Inflammatory macrophage treated with lipopolysaccharide for 4 hours (primary cell): ENCODE measurements around the gene N4BP2L2.
"Not testable (repeated sequence)": the region's sequence is repeated elsewhere in the genome, so short reads cannot be mapped to it uniquely, and the experiment has no call there.

Experiments
- DNase-seq: peaks from one replicate; pipeline ENCODE4 v3.0.0-alpha.2; 2020

Gene N4BP2L2

DNA sequence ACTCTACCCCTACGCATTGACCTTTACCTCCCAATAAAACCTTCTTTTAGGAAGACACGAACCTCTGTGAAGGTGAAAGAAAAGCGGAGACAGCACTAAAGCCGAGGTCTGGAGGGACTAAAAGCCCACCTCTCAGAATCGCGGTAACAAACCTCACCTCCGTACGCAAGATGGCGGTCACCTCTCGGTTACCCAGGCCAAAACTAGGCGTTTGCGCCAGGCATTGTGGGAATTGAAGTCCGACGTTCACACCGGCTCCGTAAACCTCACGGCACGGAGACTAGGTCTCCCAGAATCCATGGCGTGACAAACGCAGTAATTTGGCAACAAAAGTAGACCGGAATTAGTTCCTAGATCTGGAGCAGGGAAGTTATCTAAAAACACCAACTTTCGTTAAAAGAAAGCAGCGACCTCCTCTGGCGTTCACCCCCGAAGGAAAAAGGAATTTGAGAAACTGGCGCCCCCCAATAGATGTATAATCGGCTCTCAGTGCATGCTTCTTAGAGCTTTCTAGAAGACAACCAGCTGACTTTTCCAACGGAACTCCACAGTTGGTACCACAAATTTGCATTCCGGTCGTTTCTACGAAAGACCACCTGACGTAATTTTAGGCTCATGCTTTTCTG, at the start of gene N4BP2L2:
N4BP2L2 (minus strand) TSS at position 175 of the 626 bp plus-strand sequence. CDS start 1,768 bp downstream, outside the sequence.
- DNase-seq, result peak; percentile 99

DNA sequence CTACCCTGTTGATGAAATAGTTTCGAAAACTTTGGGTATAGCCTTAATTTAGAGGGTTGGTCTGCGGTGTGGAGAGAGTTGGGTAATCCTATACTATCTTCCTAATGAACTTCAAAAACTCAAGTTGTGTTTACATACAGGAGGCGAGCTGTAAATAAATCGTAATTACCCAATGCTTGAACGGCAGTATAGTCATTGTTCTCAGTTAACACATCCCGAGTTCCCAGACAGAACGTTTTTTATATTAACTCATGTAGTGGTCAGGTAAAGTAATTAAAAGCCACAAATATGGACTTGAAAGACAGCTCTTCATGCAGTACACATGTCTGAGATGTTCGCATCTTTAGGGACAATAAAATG, 49.2 kb upstream of the N4BP2L2 start:
- no peak for DNase-seq

DNA sequence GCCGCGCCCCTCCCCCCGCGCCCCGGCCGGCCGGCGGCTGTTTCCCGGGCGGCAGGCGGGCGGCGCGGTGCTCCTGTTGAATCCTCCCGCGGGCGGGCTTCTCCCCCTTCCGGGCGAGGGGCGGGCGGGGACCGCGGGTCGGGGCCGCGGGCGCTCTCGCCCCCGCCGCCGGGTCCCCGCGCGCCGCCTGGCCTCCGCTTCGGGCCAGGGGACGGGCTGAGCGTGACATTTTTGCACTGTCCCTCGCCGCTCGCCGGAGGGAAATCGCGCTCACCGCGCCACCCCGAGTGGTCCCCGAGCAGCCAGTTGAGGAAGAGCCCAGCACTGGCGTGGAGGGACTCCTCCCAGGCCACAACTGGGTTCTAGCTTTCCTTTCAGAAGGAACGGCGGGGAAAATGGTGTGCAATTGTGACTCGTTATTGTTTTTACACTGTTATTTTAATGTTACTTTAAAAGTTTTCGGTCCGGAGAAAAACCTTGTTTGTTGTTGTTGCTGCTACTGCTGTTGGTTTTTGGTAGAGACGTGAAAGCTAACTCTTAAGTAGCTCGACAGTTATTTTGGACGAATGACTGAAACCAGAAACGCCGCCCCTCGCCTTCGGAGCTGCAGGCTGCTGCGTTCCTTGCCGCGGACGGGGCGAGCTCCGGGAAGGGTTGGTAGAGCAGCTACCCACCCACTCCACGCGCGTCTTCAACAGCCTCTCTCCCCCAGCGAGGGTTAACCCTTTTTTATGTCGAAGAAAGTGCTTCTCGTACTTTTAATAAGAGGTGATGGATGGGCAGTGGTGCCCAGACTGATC, 48.6 kb upstream of the N4BP2L2 start:
- peak; percentile 62 for DNase-seq

DNA sequence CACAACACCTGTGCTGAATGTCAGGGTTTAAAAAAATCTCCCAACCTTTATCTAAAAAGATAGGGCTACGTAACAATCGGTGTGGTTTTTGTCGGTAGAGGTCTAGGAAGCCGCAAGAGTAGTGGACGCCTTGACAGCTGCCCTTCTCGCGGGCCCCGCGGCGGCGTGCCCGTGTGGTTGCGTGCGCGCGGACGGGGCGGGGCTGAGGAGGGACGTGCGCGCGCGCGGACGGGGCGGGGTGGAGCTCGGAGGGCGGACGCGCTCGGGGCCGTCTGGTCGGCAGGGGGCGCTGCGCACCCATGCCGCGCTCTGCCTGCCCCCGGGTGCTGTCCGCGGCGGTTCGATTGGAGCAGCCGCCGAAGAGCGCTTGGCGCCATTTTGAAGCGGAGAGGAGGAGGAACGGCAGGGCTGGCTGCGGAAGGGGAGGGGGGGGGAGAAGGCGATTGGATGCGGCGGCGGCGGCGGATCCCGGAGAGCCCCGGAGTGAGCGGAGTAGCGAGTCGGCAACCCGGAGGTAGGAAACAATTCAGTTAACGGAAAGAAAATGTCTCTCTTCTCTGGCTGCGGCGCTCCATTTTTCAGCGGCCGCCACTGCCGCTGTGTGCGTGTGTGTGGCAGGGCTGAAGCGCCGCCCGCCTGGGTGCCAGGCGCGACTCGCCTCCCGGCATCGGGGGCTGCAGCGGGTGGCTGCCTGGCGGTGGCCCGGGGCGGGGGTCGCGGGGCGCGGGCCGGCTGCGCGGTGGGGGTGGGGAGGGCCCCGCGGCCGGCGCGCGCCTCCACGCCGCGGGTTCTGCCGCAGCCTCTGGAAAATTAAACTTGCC, 47.7 kb upstream of the N4BP2L2 start, which contains the start of gene PDS5B:
PDS5B (plus strand) TSS at position 373 of the 821 bp plus-strand sequence. CDS start 62,321 bp downstream, outside the sequence.
- DNase-seq, result peak; percentile 96

DNA sequence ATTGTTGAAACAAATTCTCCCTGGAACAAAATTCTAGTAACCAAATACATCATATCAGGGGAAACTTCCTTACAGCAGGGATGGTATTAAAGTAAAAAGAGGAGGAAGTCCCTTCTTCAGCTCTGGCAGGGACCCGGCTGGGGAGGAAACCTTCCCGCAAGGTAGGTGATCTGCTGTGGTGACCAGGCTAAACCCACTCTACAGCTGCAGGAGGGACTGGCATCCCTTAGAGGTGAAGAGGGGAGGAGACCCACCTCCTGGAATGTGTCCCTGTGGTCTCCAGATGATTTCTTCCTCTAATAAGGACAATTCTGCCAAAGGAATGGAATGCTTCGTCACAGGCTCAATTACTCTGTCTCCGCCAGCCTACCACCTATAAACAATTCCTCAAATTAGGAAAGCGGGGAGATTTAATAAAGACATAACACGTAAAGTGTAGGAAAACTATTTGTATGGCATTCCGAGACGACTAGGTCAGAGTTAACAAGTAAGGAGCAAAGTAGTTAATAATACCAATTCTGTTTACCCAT, 47.0 kb upstream of the N4BP2L2 start:
- no peak for DNase-seq

DNA sequence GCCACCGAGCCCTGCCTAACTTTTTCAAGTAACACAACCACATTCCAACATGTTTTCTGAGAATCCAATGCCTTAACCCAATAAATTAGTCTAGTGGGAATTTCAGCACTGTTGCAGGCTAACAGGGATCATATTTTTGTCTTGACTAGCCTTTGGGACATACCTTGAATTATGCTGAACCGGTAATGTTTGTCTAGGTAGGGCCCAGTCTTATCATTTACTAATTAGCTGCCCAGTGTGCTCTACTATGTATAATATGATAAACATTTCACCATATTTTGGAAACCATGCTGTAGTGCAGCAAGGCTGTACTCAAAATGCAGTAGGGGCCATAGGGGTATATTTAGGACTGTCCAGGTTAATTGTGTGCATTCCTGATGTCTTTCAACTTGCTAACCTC, 44.4 kb upstream of the N4BP2L2 start:
- no peak for DNase-seq

DNA sequence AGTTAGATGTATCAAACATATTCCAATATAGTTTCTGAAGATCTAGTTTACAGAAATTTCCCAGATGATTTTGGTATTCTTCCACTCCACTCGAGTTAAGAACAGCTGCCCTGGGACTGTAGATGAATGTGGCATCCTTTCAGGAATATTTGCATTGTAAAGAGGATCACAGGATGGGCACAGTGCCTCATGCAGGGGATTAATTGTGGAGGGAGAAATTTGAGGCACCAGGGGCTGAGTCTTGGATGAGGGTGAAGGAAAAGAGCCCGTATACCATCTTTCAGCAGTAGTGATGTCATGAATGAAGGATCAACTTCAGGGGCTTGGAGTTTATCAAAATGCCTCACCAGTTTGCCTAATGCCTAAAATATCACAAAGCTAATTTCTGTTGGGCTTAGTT, 43.7 kb upstream of the N4BP2L2 start:
- DNase-seq, result no peak

DNA sequence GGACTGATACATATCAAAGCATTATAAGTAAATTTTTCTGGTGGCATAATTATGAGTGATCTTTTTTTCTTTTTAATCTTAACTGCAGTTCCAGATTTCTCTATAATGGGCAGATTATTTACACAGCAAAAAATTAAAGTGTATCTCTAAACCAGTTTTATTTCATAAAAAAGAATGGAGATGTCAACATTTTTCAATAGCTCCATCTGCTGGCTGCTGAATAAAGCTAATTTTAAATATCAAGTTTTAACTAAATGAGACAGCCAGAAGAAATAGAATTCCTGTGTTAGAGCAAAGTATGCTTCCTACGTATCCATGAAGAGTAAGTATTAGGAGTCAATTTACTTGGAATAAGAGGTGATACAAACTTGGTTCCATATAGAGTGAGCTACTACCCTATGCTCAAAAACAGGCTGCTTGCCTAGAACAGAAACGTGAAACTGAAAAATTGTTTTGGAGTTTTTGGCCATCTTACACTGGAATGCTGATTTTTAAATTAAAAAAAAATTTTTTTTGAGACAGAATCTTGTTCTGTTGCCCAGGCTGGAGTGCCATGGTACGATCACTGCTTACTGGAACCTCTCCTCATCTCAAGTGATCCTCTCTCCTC, 42.7 kb upstream of the N4BP2L2 start:
- DNase-seq, result peak; percentile 55

DNA sequence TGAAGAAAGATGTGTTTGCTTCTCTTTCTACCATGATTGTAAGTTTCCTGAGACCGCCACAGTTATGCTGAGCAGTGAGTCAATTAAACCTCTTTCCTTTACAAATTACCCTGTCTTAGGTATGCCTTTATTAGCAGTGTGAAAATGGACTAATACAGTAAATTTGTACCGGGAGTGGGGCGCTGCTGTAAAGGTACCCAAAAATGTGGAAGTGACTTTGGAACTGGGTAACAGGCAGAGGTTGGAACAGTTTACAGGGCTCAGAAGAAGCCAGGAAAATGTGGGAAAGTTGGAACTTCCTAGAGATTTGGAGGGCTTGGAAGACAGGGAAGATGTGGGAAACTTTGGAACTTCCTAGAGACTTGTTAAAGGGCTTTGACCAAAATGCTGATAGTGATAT, 38.4 kb upstream of the N4BP2L2 start:
- no peak for DNase-seq

DNA sequence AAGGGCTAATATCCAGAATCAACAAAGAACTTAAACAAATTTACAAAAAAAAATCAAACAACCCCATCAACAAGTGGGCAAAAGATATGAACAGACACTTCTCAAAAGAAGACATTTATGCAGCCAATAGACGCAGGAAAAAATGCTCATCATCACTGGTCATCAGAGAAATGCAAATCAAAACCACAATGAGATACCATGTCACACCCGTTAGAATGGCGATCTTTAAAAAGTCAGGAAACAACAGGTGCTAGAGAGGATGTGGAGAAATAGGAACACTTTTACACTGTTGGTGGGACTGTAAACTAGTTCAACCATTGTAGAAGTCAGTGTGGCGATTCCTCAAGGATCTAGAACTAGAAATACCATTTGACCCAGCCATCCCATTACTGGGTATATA, 37.1 kb upstream of the N4BP2L2 start:
- DNase-seq, result not testable (repeated sequence)

DNA sequence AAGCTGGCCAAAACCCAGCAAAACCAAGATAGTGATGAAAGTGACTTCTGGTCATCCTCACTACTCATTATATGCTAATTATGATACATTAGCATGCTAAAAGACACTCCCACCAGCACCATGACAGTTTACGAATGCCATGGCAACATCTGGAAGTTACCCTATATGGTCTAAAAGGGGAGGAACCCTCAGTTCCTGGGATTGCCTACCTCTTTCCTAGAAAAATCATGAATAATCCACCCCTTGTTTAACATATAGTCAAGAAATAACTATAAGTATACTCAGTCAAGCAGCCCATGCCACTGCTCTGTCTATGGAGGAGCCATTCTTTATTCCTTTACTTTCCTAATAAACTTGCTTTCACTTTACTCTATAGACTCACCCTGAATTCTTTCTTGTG, 22.2 kb upstream of the N4BP2L2 start:
- DNase-seq, result not testable (repeated sequence)

DNA sequence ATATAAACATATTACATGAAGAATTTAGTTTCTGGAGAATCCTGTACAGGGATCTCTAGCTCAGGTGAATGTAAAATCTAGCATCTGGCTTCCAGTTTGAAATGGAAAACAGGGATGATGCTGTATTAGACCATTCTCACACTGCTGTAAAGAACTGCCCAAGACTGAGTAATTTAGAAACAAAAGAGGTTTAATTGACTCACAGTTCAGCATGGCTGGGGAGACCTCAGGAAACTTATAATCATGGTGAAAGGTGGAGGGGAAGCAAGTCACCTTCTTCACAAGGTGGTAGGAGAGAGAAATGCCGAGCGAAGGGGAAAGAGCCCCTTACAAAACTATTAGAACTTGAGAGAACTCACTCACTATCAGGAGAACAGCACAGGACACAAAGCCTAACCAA, 17.0 kb upstream of the N4BP2L2 start:
- no peak for DNase-seq

DNA sequence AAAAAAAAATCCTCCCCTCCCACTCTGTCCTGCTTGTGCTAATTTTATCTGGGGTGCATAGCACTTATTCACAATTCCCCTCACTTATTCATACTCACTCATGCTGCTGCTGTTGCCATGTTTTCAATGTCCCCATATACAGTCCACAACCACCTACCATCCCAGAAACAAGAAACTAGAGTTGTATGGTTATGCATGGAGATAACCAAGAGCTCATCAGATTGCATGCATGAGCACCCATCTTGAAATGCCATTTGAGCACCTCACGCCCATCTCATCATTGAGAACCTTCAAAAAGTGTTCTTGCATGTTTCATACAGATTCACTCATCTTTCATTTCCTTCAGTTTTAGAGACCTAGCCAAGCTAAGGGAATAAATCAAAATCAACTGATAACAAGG, 15.1 kb upstream of the N4BP2L2 start:
- DNase-seq, result no peak

DNA sequence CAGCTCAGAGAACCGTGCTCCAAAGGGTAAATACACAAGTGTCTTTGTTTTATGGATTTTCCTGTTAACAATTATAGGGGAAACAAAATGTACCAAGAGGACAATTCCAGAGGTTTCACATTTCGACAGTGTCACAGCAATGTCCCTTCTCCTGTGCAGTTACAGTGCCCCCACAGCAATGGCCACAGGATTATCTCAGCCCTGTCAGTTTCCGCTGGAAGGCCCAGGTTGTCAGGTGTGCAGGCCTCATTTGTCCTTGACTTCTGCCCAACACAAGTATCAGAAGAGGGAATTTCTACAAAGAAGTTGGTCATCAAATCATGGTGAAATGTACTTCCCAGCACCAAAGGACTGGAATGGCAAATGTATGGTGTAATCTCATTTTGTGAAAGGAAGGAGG, 11.2 kb upstream of the N4BP2L2 start:
- peak; percentile 32 for DNase-seq

DNA sequence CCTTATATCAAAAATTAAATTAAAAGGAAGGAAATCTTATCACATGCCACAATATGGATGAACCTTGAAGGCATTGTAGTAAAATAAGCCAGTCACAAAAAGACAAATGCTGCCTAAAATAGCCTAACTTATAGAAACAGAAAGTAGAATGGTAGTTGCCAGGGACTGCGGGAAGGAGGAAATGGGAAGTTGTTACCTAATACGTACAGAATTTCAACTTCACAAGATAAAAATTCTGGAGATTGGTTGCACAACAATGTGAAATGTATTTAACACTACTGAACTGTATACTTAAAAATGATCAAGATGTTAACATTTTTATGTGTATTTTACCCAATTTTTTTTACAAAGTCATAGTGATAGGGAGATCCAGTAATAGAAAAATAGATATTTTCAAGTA, 10.2 kb upstream of the N4BP2L2 start:
- DNase-seq, result peak; percentile 89

DNA sequence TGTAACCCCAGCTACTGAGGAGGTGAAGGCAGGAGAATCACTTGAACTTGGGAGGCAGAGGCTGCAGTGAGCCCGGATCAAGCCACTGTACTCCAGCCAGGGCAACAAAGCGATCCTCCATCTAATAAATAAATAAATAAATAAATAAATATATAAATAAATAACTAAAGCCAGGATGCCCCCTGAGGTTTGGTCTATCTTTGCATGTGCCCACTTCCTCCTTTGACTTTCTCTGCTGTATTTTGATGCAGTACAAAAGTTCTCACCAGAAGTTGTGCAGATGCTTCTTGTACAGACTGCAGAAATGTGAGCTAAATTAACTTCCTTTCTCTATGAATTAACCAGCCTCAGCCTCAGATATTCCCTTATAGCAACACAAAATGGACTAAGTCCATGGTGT, 6.5 kb upstream of the N4BP2L2 start:
- no peak for DNase-seq

DNA sequence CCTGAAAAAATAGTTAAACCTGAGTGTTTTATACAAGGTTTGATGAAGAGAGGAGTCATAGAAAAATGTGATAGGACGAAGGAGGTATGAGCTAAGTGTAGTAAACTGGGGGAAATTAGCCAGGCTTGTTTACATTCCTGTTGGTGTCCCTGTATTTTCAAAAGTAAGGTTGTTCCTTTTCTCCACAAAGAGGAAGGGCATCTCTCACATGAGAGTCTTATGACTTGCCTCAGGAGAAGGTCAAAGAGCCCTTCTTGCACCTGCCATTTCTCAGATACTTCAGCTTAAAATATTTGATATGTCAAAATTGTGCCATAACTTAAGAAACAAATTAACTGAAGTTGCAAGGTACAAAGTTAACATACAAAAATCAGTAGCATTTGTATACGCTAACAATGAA, 3.6 kb upstream of the N4BP2L2 start:
- peak; percentile 35 for DNase-seq

DNA sequence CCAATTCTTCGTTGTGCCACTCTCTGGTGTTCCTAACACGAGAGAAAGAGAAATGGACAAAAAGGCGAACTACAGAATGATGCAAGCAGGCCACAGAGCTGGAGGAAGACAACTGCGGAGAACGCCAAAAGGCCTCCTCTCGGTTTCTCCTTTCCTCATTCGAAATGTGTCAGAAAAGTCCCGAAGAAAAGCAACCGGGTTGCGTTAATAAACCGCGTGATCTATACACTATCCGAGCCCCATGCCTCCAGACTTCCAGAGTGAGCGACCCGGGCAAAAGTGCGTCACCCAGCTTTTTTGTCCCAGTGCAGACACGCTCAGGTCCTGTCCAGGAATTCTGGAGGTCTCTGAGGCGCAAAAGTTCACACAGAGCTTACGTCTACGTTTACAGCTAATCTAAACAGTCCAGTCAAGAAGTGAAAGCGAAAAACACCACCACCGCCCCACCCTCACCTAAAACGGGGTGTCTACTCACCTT, 413 bp downstream of the N4BP2L2 start:
- peak; percentile 94 for DNase-seq

DNA sequence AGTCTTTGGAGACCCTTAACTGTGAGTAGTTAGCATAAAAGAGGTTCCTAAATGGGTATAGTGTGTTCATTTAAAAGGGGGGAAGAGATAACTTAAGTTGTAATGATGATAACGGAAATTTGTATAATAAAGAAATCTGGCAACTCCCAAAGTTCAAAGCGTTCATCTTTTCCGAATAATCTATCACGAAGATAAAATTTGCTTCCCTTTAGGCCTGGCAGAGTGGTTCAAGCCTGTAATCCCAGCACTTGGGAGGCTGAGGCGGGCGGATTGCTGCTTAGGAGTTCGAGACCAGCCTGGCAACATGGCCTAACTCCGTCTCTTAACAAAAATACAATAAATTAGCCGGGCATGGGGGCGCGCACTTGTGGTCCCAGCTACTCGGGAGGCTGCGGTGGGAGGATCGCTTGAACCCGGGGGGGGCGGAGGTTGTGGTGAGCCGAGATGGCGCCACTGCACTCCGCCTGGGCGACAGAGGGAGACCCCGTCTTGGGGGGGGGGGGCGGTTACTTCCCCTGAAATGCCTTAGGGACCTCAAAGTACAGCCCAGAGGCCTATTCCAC, 934 bp downstream of the N4BP2L2 start:
- DNase-seq, result no peak

DNA sequence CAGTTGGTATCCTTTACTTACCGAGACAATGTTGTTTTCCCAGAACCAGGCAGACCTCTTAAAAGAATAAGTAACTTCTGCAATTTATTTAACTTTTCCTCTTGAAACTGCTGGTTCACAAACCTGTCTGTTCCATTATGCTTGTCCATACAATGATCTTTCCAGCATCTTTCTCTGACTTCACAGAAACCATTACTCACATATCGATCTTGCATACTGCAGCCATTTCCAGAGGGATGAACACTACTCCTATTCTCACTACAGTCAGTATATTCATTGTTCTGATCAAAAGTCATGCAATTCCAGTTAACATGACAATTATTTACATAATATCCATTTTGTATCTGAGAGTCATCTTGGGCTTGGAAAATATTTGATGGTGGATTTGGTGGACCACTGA, 2.8 kb downstream of the N4BP2L2 start:
- DNase-seq, result no peak

DNA sequence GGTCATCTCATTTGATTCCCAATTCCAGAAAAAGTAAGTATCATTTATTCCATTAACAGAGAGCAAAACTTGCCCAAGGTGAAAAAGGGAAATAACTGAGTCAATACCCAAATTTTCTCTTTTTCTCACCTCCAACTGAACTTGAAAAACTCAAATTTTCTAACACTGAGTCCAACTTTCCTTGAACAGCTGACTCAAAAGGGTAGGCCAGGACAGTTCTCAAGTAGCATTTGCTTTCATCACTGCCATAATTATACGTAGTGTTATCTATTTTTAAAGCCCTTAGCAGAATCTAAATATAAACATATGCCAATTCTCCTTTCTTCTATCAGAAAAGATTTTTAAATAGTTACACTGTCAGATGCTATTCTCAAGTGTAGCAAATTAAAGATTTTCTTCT, 3.5 kb downstream of the N4BP2L2 start:
- no peak for DNase-seq

DNA sequence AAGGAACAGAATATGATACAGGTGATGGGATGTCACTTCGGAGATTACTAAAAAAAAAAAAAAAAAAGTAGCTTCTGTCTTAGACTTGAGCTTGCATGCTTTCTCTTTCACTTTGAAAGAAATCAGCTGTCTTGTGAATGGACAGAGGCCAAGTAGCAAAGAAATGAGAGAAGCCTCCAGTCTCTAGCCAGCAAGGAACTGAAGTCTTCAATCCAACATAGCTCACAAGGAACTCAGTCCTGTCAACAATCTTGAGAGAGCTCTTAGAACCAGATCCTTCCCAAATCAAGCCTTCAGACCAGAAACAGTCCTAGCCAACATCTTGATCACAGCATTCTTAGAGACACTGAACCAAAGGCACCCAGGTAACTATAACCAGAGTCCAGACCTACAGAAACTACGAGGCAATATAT, 7.7 kb downstream of the N4BP2L2 start:
- peak; percentile 70 for DNase-seq
